Stimulated activated CD4-positive, alpha-beta T cell treated with anti-CD3 and anti-CD28 coated beads, Interleukin-12 subunit alpha, Interleukin-12 subunit beta, amount 100 ng/mL, for 24 hours (primary cell): ENCODE results near the gene ITGA8.
"Not testable (repeated sequence)": the region's sequence is repeated elsewhere in the genome, so short reads cannot be mapped to it uniquely, and the experiment has no call there.

Experiments used
- DNase-seq, 2 experiments: peaks; one replicate each; pipeline ENCODE4 v3.0.0-alpha.2; 2020; ENCODE audit warnings: low read depth in 2 of 2

ITGA8 gene

GRCh38 chr10:15494850-15495506 lies 224.7 kb downstream of the ITGA8 start:
- no peak for DNase-seq

GRCh38 chr10:15491856-15492642 lies 227.7 kb downstream of the ITGA8 start:
- no peak for DNase-seq

- no peak for DNase-seq
Measured at GRCh38 chr10:15489431-15489830, 230.3 kb downstream of the ITGA8 start.

- no peak for DNase-seq
Measured at GRCh38 chr10:15487376-15487775, 232.3 kb downstream of the ITGA8 start.

- DNase-seq: no peak
Measured at GRCh38 chr10:15486404-15486803, 233.3 kb downstream of the ITGA8 start.

GRCh38 chr10:15485684-15486316 lies 233.9 kb downstream of the ITGA8 start:
- DNase-seq: no peak

GRCh38 chr10:15485027-15485426 lies 234.7 kb downstream of the ITGA8 start:
- no peak for DNase-seq

GRCh38 chr10:15484128-15484527 lies 235.6 kb downstream of the ITGA8 start:
- DNase-seq: no peak

- no peak for DNase-seq
Measured at GRCh38 chr10:15483215-15484075, 236.3 kb downstream of the ITGA8 start.

GRCh38 chr10:15482156-15482555 lies 237.6 kb downstream of the ITGA8 start:
- no peak for DNase-seq

- DNase-seq: no peak
Measured at GRCh38 chr10:15478950-15479349, 240.8 kb downstream of the ITGA8 start.

GRCh38 chr10:15478429-15478828 lies 241.3 kb downstream of the ITGA8 start:
- DNase-seq: no peak

- DNase-seq: no peak
Measured at GRCh38 chr10:15476337-15476736, 243.4 kb downstream of the ITGA8 start.

GRCh38 chr10:15475439-15475838 lies 244.3 kb downstream of the ITGA8 start:
- DNase-seq: not testable (repeated sequence)

- DNase-seq: no peak
Measured at GRCh38 chr10:15474671-15475070, 245.1 kb downstream of the ITGA8 start.

GRCh38 chr10:15473396-15473767 lies 246.3 kb downstream of the ITGA8 start:
- DNase-seq: no peak

- no peak for DNase-seq
Measured at GRCh38 chr10:15472431-15473395, 247.0 kb downstream of the ITGA8 start.

- no peak for DNase-seq
Measured at GRCh38 chr10:15472008-15472407, 247.7 kb downstream of the ITGA8 start.

GRCh38 chr10:15469111-15469510 lies 250.6 kb downstream of the ITGA8 start:
- DNase-seq: no peak

GRCh38 chr10:15464381-15464780 lies 255.3 kb downstream of the ITGA8 start:
- DNase-seq: no peak
